Measurements from ENCODE around the gene CLIC1.
A peak's percentile ranks its signal among the peaks of the same experiment; 100 is the strongest.

The CLIC1 gene

GRCh38 chr6:31700740-31701401 is 35.5 kb downstream of the CLIC1 start:
- DNase-seq = no peak

- no peak for DNase-seq
Observed at GRCh38 chr6:31697555-31697954, 38.8 kb downstream of the CLIC1 start.

GRCh38 chr6:31693535-31693934 is 42.8 kb downstream of the CLIC1 start:
- DNase-seq = no peak

GRCh38 chr6:31692886-31693285 is 43.4 kb downstream of the CLIC1 start:
- DNase-seq = no peak

GRCh38 chr6:31692353-31692752 is 44.0 kb downstream of the CLIC1 start:
- no peak for DNase-seq

- DNase-seq = no peak
Observed at GRCh38 chr6:31691564-31692108, 44.7 kb downstream of the CLIC1 start.

- no peak for DNase-seq
Observed at GRCh38 chr6:31691078-31691463, 45.3 kb downstream of the CLIC1 start.

- DNase-seq = no peak
Observed at GRCh38 chr6:31690231-31691077, 45.9 kb downstream of the CLIC1 start.

GRCh38 chr6:31689249-31690110 is 46.9 kb downstream of the CLIC1 start:
- DNase-seq = no peak

GRCh38 chr6:31687860-31688693 is 48.3 kb downstream of the CLIC1 start:
- DNase-seq = no peak

- DNase-seq = no peak
Observed at GRCh38 chr6:31687321-31687720, 49.0 kb downstream of the CLIC1 start.

GRCh38 chr6:31686483-31686882 is 49.8 kb downstream of the CLIC1 start:
- no peak for DNase-seq

- no peak for DNase-seq
Observed at GRCh38 chr6:31683591-31683990, 52.7 kb downstream of the CLIC1 start.

- DNase-seq = peak; percentile 30
Observed at GRCh38 chr6:31681135-31681671, 55.1 kb downstream of the CLIC1 start.

Measured in stimulated activated naive CD4-positive, alpha-beta T cell treated with Interleukin-2 at 50 U/mL for 16 hours (primary cell).